AG04449 (cell line): ENCODE data around the gene TMEM256.
A peak's percentile ranks its signal among the peaks of the same experiment; 100 is the strongest.

Source experiments
- CTCF ChIA-PET: fragments of 350-600 bp; formaldehyde crosslinking; extraction: SDS; loops from one replicate; lab custom pipeline; 2021; ENCODE audit warnings: antibody characterized with exemption; lab: Yijun Ruan, JAX
- POLR2A ChIA-PET: fragments of 400-600, 350-600 bp; formaldehyde crosslinking; extraction: SDS; loops from one replicate; lab custom pipeline; 2020; ENCODE audit warnings: antibody characterized with exemption, inconsistent platforms; lab: Yijun Ruan, JAX
- DNase-seq: peaks from one replicate; pipeline ENCODE4 v3.0.0-alpha.2; 2010; ENCODE audit warnings: low read depth, low spot score
- H3K4me3 ChIP-seq: 2 replicates; pipeline ENCODE4 v1.5.1; 2011; ENCODE audit warnings: low read depth, mild to moderate bottlenecking, control low read depth, low read length
- TF ChIP-seq, protein P1 (sequence below): IDR thresholded peaks from one replicate; pipeline ENCODE4 v1.5.1; 2011; ENCODE audit warnings: mild to moderate bottlenecking, moderate library complexity, low read length, control low read depth, inconsistent platforms; ENCODE audit not compliant: insufficient read depth; ENCODE audit errors: missing control alignments

TMEM256 gene

DNA sequence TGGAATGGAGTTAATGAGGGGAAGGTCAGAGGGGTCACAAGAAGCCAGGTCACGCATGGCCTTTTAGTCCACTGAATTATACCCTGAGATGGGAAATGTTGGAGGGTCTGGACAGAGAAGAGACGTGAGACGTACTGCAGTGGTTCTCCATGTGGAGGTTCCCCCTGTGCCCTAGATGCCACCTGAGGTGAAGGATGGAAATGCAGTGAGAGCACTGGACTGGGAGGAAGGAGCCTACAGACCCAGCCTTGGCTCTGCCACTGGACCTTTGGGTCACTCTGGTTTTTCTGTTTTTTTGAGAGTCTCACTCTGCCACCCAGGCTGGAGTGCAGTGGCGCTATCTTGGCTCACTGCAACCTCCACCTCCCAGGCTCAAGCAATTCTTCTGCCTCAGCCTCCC lies 7.8 kb downstream of the TMEM256 start:
- no peak for DNase-seq
- POLR2A ChIA-PET = no interaction called here
- H3K4me3 ChIP-seq = no peak overlapping the region
- TF ChIP-seq, protein P1, sequence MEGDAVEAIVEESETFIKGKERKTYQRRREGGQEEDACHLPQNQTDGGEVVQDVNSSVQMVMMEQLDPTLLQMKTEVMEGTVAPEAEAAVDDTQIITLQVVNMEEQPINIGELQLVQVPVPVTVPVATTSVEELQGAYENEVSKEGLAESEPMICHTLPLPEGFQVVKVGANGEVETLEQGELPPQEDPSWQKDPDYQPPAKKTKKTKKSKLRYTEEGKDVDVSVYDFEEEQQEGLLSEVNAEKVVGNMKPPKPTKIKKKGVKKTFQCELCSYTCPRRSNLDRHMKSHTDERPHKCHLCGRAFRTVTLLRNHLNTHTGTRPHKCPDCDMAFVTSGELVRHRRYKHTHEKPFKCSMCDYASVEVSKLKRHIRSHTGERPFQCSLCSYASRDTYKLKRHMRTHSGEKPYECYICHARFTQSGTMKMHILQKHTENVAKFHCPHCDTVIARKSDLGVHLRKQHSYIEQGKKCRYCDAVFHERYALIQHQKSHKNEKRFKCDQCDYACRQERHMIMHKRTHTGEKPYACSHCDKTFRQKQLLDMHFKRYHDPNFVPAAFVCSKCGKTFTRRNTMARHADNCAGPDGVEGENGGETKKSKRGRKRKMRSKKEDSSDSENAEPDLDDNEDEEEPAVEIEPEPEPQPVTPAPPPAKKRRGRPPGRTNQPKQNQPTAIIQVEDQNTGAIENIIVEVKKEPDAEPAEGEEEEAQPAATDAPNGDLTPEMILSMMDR = no peak
- CTCF ChIA-PET = interaction anchor here (1.0 kb wide), 1 partner anchor 165 kb away, joined by 4 read pairs; no protein-coding TSS in a partner anchor

DNA sequence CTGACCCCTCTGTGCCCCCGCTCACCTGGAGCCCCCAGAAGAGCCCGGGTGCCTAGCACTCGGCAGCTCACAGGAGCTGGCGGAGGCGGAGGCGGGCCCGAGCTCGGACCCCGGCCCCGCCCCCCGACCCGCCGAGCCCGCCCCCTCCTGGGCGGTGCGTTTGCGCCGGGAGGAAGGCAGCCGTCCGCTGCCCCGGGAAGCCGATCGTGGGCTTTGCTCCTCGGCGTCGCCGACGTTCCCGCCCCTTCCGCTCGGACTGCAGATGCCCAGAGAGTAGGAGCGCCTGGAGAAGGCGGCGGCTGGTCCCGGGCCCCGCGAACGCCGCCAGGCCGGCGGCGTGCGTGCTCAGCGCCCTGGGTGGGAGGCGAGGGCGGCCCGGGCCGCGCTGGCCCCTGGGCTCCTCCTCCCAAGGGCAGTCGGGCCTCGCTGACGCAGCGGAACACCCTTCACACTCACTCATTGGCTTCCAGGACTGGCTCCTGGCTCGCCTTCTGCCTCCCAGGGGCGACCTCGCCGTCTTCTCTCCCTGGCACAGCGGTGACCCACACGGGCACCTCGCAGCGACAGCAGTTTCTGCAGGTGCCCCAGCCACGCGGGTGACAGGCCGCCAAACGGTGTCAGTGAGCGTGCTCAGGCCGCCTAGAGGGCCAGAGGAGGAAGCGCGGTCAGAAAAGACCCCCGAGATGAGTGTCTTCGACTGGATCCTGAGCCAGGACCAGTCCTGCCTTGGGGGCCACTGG lies 9.3 kb downstream of the TMEM256 start, which contains the start of gene PLSCR3:
Gene PLSCR3 (minus strand): TSS at position 74 of the 740 bp plus-strand sequence. CDS start 415 bp downstream, outside the sequence.
- DNase-seq = no peak
- CTCF ChIA-PET = interaction anchor here (1.1 to 1.6 kb wide), 3 partner anchors 10 to 43 kb away, joined by 3 to 4 read pairs (median 4); no protein-coding TSS in a partner anchor
- peak within 1 kb of the TSS; percentile 88 for H3K4me3 ChIP-seq
- POLR2A ChIA-PET = interaction anchor here (0.6 to 1.0 kb wide), 7 partner anchors 9 to 89 kb away, joined by 3 to 6 read pairs (median 3); partner anchors contain the start of gene TMEM256
- TF ChIP-seq, protein P1 = peak; percentile 44

DNA sequence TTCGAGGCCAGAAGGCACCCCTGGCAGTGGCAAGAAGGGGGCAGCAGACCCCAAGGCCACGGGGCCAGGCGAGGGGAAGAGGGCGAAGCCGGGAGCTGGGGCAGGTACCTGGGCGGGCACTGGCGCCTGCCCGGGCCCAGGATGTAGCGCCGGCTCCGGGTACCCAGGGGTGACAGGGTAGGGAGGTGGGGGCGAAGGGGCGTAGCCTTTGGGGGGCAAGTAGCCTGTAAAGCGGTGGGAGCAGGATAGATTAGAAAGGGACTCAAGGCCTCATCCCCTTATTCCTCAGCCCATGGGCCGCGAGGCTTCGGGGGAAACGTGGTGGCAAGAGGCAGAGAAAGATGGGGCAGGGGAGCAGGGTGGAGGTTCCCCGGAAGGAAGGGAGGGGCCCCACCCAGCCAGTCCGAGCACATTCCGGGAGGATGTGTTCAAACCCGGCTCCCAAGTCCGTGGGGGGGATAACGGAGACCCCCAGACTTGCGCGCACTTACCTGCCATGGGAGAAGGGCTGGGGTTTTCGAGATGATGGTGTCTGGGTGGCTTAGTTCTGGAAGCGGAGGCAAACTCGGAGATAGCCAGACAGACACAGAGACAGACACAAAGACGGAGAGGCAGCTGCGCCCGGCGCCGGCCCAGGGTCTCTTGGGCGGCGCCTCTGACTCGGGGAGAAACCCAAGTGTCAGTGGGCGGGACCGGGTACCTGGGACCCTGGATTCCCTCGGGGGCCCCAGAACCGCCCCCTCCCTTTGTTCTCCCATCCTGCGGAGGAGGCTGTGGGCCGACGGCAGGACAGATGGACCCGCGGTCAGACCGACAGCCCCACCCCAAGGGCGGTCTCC lies 10.1 kb downstream of the TMEM256 start:
- CTCF ChIA-PET = interaction anchor here (1.3 to 1.6 kb wide), 2 partner anchors 10 to 43 kb away, joined by 4 read pairs; no protein-coding TSS in a partner anchor
- POLR2A ChIA-PET = interaction anchor here (0.6 to 1.0 kb wide), 7 partner anchors 8 to 164 kb away, joined by 3 to 6 read pairs (median 3); partner anchors contain the start of gene TMEM256
- TF ChIP-seq, protein P1 = peak; percentile 15
- peak overlapping the region; percentile 88 for H3K4me3 ChIP-seq
- no peak for DNase-seq

DNA sequence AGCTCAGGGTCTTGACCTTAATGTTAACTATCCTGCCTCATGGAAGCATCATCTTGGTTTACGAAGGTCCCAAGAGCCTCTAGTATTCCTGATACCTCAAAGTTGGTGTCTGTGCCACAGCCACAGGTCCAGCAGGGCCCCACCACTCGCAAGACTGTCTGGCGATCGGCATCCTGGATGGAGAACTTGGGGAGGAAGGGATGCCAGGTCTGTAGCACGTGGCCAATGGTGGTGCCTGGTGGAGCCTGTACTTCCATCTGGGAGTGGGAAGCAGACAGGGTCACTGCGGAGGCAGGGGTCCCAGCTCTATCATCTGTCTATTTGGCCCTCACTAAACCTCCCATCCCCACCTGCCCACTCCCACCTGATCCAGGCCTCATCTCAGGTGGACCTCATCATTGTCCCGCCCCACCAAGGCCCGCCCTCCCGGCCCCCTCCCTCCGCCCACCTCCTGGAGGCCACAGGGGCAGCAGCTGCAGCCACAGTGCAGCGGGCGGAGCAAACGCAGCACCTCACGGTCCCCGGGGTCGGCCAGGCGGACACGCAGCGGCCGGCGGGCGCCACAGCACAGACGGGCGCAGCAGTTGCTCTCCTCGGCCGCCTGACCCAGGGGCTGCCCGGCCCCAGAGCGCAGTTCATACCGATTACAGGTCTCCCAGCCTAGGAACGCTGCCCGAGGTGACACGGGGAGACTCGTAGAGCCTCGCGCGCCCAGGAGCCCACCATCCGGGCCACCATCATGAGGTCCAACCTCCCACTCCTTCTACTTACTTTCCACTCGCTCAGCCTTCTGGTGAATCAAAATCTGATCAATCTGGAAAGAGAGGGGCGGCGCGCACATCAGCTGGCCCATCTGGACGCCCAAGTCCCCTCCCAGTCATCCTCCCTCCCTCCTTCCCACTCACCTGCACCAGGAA lies 10.9 kb downstream of the TMEM256 start:
- H3K4me3 ChIP-seq = peak overlapping the region; percentile 88
- TF ChIP-seq, protein P1 = no peak
- ChIA-PET CTCF (interaction anchor here (0.7 to 1.6 kb wide), 3 partner anchors 9 to 89 kb away, joined by 3 to 4 read pairs (median 4); no protein-coding TSS in a partner anchor), POLR2A (interaction anchor here (0.6 kb wide), 1 partner anchor 164 kb away, joined by 3 read pairs; no protein-coding TSS in a partner anchor)
- DNase-seq = no peak

DNA sequence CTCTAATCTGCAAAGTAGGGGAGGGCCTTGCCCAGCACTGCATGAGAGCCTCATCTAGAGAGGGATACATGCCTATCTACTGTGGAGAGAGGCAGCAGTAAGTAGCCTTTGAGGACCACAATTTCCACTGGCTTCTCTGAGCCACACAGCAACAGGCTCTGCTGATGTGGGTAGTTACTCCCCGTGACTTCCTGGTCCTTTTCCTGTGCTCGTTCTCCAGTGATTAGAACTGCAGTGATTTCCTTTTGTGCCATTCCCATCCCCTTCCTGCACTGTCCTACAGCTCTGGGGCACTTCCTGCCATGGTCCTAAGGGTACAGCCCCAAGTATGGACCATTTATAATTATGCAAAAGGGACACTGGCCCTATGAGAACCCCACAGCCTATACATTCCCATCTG lies 12.6 kb downstream of the TMEM256 start:
- CTCF ChIA-PET = interaction anchor here (0.8 kb wide), 1 partner anchor 11 kb away, joined by 3 read pairs; the partner anchor contains the start of gene TNK1

More for the DNA sequence above, 12.6 kb downstream of the TMEM256 start:
- POLR2A ChIA-PET = no interaction called here
- TF ChIP-seq, protein P1 = no peak
- H3K4me3 ChIP-seq = no peak overlapping the region
- DNase-seq = no peak
